HG02981 (cell line): Measurements from ENCODE around the gene CTNNA2.

Experiments
- ATAC-seq: cut with Tn5 transposase; IDR thresholded peaks from one replicate; pipeline ENCODE4 v1.9.1; 2021; ENCODE audit warnings: mild to moderate bottlenecking, moderate library complexity; ENCODE audit not compliant: unreplicated experiment

The CTNNA2 gene

GRCh38 chr2:79846878-79847277 lies 334.0 kb downstream of the CTNNA2 start:
- no peak for ATAC-seq

GRCh38 chr2:79849241-79849640 lies 336.4 kb downstream of the CTNNA2 start:
- ATAC-seq: no peak

GRCh38 chr2:79849949-79850348 lies 337.1 kb downstream of the CTNNA2 start:
- ATAC-seq: no peak

GRCh38 chr2:79850912-79851311 lies 338.1 kb downstream of the CTNNA2 start:
- ATAC-seq: no peak

GRCh38 chr2:79855264-79856006 lies 342.6 kb downstream of the CTNNA2 start:
- ATAC-seq: no peak

GRCh38 chr2:79857888-79858287 lies 345.0 kb downstream of the CTNNA2 start:
- no peak for ATAC-seq

- no peak for ATAC-seq
These were observed 347.6 kb downstream of the CTNNA2 start for GRCh38 chr2:79860228-79861058.

- no peak for ATAC-seq
These were observed 348.2 kb downstream of the CTNNA2 start for GRCh38 chr2:79861059-79861374.

- no peak for ATAC-seq
These were observed 349.9 kb downstream of the CTNNA2 start for GRCh38 chr2:79862756-79863155.

GRCh38 chr2:79872656-79873055 lies 359.8 kb downstream of the CTNNA2 start:
- no peak for ATAC-seq

GRCh38 chr2:79874015-79874414 lies 361.2 kb downstream of the CTNNA2 start:
- ATAC-seq: no peak

- no peak for ATAC-seq
These were observed 363.6 kb downstream of the CTNNA2 start for GRCh38 chr2:79876430-79876829.

- ATAC-seq: no peak
These were observed 369.7 kb downstream of the CTNNA2 start for GRCh38 chr2:79882548-79882947.

GRCh38 chr2:79887747-79888374 lies 375.0 kb downstream of the CTNNA2 start:
- peak; percentile 63 for ATAC-seq

- no peak for ATAC-seq
These were observed 379.3 kb downstream of the CTNNA2 start for GRCh38 chr2:79892123-79892522.

GRCh38 chr2:79899196-79899595 lies 386.3 kb downstream of the CTNNA2 start:
- ATAC-seq: no peak

GRCh38 chr2:79901161-79901560 lies 388.3 kb downstream of the CTNNA2 start:
- no peak for ATAC-seq

GRCh38 chr2:79903222-79904000 lies 390.6 kb downstream of the CTNNA2 start:
- no peak for ATAC-seq

GRCh38 chr2:79906139-79906890 lies 393.5 kb downstream of the CTNNA2 start:
- no peak for ATAC-seq

- ATAC-seq: no peak
These were observed 396.7 kb downstream of the CTNNA2 start for GRCh38 chr2:79909521-79909920.
